Epithelial cell of proximal tubule (primary cell): Measurements from ENCODE around the gene PRSS1. TPM values are rescaled to one million over a fixed set of nuclear protein-coding genes. Genes with fewer than 3 reads are reported as not detected.

Experiments used
- DNase-seq: peaks from one replicate; pipeline ENCODE4 v3.0.0-alpha.2; 2011; ENCODE audit warnings: low read depth
- H3K4me3 ChIP-seq: 2 replicates; pipeline ENCODE4 v1.5.1; 2011; ENCODE audit warnings: low read depth, mild to moderate bottlenecking, low read length
- CTCF ChIP-seq: conservative IDR thresholded peaks from 2 replicates; pipeline ENCODE4 v1.5.1; 2012; ENCODE audit warnings: low read depth, mild to moderate bottlenecking, low read length
- total RNA-seq: library from RNA; depleted of rRNA; stranded (reverse); fragments of >200 nt; gene quantifications from 2 replicates; pipeline ENCODE4 v1.2.3, GENCODE V29; 2015

Gene PRSS1
- total RNA-seq, 1 donor from 2014 or later = not detected

DNA sequence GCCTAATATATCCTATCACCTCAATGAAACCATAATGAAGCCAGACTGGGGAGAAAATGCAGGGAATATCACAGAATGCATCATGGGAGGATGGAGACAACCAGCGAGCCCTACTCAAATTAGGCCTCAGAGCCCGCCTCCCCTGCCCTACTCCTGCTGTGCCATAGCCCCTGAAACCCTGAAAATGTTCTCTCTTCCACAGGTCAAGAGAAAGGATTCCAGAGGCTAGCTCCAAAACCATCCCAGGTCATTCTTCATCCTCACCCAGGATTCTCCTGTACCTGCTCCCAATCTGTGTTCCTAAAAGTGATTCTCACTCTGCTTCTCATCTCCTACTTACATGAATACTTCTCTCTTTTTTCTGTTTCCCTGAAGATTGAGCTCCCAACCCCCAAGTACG, 53.0 kb downstream of the PRSS1 start:
- H3K4me3 ChIP-seq = no peak overlapping the region
- no peak for TF ChIP-seq CTCF
- DNase-seq = no peak

Other genes with a start within 250 kb of the PRSS1 start
- 0.43 TPM in 1 of 2 replicates, not detected in the other for gene PRSS2, start 21.5 kb downstream of the PRSS1 start, total RNA-seq
- gene EPHB6, start 105.6 kb downstream of the PRSS1 start, total RNA-seq = 0.75 and 3.3 TPM in 2 replicates
- gene TRPV6, start 136.3 kb downstream of the PRSS1 start, total RNA-seq = 0.06 and 0.29 TPM in 2 replicates
- gene TRPV5, start 184.3 kb downstream of the PRSS1 start, total RNA-seq = not detected in 2 replicates
- gene LLCFC1, start 190.0 kb downstream of the PRSS1 start, total RNA-seq = not detected in 2 replicates
- gene KEL, start 212.9 kb downstream of the PRSS1 start, total RNA-seq = 0.12 TPM in 1 of 2 replicates, not detected in the other